Measurements from ENCODE around the gene CHIA. TPM values are rescaled to one million over a fixed set of nuclear protein-coding genes. Genes with fewer than 3 reads are reported as not detected.

Gene CHIA
- total and polyA plus RNA-seq, 4 donors, result 0.06 TPM; not detected in 3

- no peak for DNase-seq (ENCODE audit: low spot score)
- Histone ChIP-seq H3K9ac (ENCODE audit: low read depth in 1 of 2, low read length in 2 of 2) (no peak overlapping the region), H3K9me3 (ENCODE audit: control insufficient read depth in 4 of 4, low read length in 3 of 4) (peaks cover 2 to 8% (median 4%) of the 10 kb centered on the region in 4 donors), H3K27me3 (ENCODE audit: control insufficient read depth in 4 of 4, insufficient read depth in 4 of 4, low read length in 3 of 4) (peaks cover 0 to 8% (median 5%) of the 10 kb centered on the region in 4 donors), H3K27ac (ENCODE audit: low read depth in 1 of 2, low read length in 2 of 2) (no peak overlapping the region), H3K4me3 (ENCODE audit: low read depth in 1 of 3, low read length in 3 of 3) (no peak overlapping the region), H3K36me3 (ENCODE audit: control insufficient read depth in 4 of 4, insufficient read depth in 3 of 4, low read depth in 1 of 4, low read length in 3 of 4) (no peaks in the 10 kb centered on the region), H3K4me1 (ENCODE audit: control insufficient read depth in 4 of 4, insufficient read depth in 4 of 4, low read length in 3 of 4) (peaks cover 0 to 6% (median under 1%) of the 10 kb centered on the region in 4 donors)
- TF ChIP-seq TAF1 (conservative IDR thresholded peaks at IDR 0.05) (no peak), RAD21 (IDR thresholded peaks at IDR 0.05) (no peak), NR2F2 (IDR thresholded peaks at IDR 0.05) (no peak), SP1 (IDR thresholded peaks at IDR 0.05) (no peak), JUND (IDR thresholded peaks at IDR 0.05) (no peak), GABPA (IDR thresholded peaks at IDR 0.05 in 1 of 2, conservative IDR thresholded peaks at IDR 0.05 in 1 of 2) (no peak), HNF4A (conservative IDR thresholded peaks at IDR 0.05) (no peak), FOXA2 (IDR thresholded peaks at IDR 0.05) (no peak), RXRA (IDR thresholded peaks at IDR 0.05) (no peak), EGR1 (IDR thresholded peaks at IDR 0.05; ENCODE audit: low read depth in 2 of 2) (no peak), MAX (IDR thresholded peaks at IDR 0.05) (no peak), ZBTB33 (IDR thresholded peaks at IDR 0.05) (no peak), HNF4G (IDR thresholded peaks at IDR 0.05) (no peak), ATF3 (IDR thresholded peaks at IDR 0.05) (no peak), YY1 (IDR thresholded peaks at IDR 0.05) (no peak), CTCF (IDR thresholded peaks at IDR 0.05; ENCODE audit: low read depth, low read length, missing input control) (no peak), FOXA1 (IDR thresholded peaks at IDR 0.05) (no peak), REST (IDR thresholded peaks at IDR 0.05) (no peak)
- WGBS, result 88% methylated on average over 4 of the region's 4 CpGs
These were observed 16.0 kb upstream of the CHIA start for GRCh38 chr1:111274653-111275052.

Data from liver (tissue), 9 donors.